GM19043 (cell line): Measurements from ENCODE around the gene CYB5B.

ENCODE experiments used
- ATAC-seq: cut with Tn5 transposase; IDR thresholded peaks from one replicate; pipeline ENCODE4 v1.9.1; 2021; ENCODE audit warnings: low read depth; ENCODE audit not compliant: unreplicated experiment

The CYB5B gene

DNA sequence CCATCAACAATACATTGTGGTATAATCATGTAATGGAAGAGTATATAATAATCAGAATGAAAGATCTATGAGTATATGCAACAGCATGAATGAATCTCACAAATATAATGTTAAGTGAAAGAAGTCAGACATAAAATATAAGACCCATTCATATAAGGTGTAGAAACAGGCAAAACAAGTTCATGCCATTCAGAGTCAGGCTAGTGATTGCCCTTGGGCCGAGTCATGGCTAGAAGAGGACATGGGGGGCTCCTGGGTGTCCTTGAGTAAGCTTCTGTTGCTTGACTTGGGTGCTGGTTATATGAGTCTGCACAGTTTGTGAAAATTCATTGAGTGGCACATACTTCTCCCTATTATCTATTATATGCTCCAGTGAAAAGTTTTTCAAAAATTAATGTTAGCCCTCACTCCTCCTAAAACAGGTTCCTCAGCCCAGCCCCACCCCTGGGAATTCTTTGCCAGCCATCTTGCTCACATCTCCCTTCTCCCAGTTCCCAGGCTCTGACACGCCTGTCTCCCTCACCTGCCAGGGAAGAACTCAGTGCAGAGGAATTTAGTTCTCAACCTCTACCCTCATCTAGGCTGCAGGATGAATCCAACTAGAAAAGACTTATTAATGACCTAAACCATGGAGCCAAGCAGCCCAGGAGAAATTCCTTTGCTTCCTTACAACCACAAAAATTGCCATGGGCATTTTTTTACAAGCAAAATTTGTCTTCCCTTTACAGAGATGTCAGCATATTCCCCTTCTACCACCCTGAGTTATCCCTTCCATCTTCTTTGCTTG is 89.0 kb downstream of the CYB5B start:
- no peak for ATAC-seq

DNA sequence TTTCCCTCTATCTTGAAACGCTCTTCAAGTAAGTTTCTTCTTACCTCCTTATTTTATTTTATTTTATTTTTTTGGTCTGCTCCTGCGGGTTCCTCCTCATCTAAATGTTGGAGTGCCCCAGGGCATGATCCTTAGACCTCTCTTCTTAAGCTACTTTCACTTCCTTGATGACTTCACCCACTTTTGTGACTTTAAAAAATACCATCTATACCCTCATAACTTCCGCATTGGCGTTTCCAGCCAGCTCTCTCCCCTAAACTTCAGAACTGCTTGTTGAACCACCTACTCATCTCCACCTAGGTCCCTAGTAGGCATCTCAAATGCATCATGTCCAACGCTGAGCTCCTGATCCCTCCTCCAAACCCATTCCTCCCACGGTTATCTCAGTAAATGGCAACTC is 89.9 kb downstream of the CYB5B start:
- ATAC-seq, result no peak
